Measurements from ENCODE around the gene YAF2. TPM values are rescaled to one million over a fixed set of nuclear protein-coding genes. Genes with fewer than 3 reads are reported as not detected.

YAF2 gene
- total RNA-seq, 1 experiment from 2014 or later, result 27.6 TPM

GRCh38 chr12:42162965-42163364 lies 75.1 kb downstream of the YAF2 start:
- ChIA-PET POLR2A (interaction anchor here (0.7 kb wide), 1 partner anchor 388 kb away, joined by 3 read pairs; no protein-coding TSS in a partner anchor), CTCF (no interaction called here)
- intact Hi-C loops (cut with micrococcal nuclease; ENCODE audit: unreplicated experiment), result no loop called here
- DNase-seq (ENCODE audit: low read depth, low spot score) (no peak), ATAC-seq (no peak)
- in situ Hi-C loops (cut with HindIII; ENCODE audit: low pct_unique_long_range_greater_than_20kb, low sequenced_read_pairs), result no loop called here
- no peak for TF ChIP-seq SIN3A (IDR thresholded peaks at IDR 0.05; ENCODE audit: borderline replicate concordance, insufficient read depth, low read depth, low read length)
- TF ChIP-seq, protein P1, sequence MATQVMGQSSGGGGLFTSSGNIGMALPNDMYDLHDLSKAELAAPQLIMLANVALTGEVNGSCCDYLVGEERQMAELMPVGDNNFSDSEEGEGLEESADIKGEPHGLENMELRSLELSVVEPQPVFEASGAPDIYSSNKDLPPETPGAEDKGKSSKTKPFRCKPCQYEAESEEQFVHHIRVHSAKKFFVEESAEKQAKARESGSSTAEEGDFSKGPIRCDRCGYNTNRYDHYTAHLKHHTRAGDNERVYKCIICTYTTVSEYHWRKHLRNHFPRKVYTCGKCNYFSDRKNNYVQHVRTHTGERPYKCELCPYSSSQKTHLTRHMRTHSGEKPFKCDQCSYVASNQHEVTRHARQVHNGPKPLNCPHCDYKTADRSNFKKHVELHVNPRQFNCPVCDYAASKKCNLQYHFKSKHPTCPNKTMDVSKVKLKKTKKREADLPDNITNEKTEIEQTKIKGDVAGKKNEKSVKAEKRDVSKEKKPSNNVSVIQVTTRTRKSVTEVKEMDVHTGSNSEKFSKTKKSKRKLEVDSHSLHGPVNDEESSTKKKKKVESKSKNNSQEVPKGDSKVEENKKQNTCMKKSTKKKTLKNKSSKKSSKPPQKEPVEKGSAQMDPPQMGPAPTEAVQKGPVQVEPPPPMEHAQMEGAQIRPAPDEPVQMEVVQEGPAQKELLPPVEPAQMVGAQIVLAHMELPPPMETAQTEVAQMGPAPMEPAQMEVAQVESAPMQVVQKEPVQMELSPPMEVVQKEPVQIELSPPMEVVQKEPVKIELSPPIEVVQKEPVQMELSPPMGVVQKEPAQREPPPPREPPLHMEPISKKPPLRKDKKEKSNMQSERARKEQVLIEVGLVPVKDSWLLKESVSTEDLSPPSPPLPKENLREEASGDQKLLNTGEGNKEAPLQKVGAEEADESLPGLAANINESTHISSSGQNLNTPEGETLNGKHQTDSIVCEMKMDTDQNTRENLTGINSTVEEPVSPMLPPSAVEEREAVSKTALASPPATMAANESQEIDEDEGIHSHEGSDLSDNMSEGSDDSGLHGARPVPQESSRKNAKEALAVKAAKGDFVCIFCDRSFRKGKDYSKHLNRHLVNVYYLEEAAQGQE (IDR thresholded peaks at IDR 0.05; ENCODE audit: insufficient read depth in 1 of 2, low read depth in 2 of 2, low read length in 1 of 2), result no peak
- no peak for TF ChIP-seq CTCF (IDR thresholded peaks at IDR 0.05)
- TF ChIP-seq TCF7L2 (IDR thresholded peaks at IDR 0.05; ENCODE audit: low read depth, low read length), result no peak
- no peak for TF ChIP-seq POLR2AphosphoS5 (IDR thresholded peaks at IDR 0.05; ENCODE audit: low read depth, low read length)
- Histone ChIP-seq H3K27ac (ENCODE audit: low read length) (no peak overlapping the region), H3K9me3 (ENCODE audit: control insufficient read depth, insufficient read depth, low read depth, low read length) (no peaks in the 10 kb centered on the region), H3K27me3 (ENCODE audit: control insufficient read depth, insufficient read depth, low read length) (no peaks in the 10 kb centered on the region), H3K4me3 (ENCODE audit: low read depth in 2 of 2, low read length in 2 of 2) (no peak overlapping the region), H3K4me1 (ENCODE audit: control insufficient read depth, insufficient read depth, low read length) (peaks cover 6% of the 10 kb centered on the region; the same call in 1 of the 2 replicates), H3K36me3 (ENCODE audit: control insufficient read depth, insufficient read depth, low read length) (peaks cover 18% of the 10 kb centered on the region)
- BruUV-seq (replicated peaks), result no TSS peak

DNA sequence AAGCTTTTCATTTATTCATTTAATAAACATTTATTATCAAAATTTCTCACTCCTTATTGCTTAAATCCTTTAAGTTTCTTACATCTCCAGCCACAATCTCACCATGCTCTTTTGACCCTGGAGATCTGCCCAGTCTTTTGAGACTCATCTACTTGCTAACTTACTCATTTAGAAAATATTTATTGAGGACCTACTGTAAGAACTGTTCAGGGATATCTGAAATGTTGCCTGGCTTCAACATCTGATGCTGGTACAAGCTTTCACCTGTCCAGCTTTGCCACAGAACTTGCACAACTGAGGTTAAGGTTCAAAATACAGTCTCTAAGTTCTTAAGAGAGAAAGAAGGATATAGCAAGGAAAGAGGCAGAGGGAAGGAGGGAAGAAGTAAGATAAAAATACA lies 75.9 kb downstream of the YAF2 start:
- no peak overlapping the region for H3K4me3 ChIP-seq (ENCODE audit: low read depth in 2 of 2, low read length in 2 of 2)
- no peak for ATAC-seq
- TF ChIP-seq CTCF (IDR thresholded peaks at IDR 0.05) (no peak), POLR2AphosphoS5 (IDR thresholded peaks at IDR 0.05; ENCODE audit: low read depth, low read length) (no peak), SIN3A (IDR thresholded peaks at IDR 0.05; ENCODE audit: borderline replicate concordance, insufficient read depth, low read depth, low read length) (no peak), TCF7L2 (IDR thresholded peaks at IDR 0.05; ENCODE audit: low read depth, low read length) (no peak)
- TF ChIP-seq, protein P1 (IDR thresholded peaks at IDR 0.05; ENCODE audit: insufficient read depth in 1 of 2, low read depth in 2 of 2, low read length in 1 of 2), result no peak
- H3K27me3 ChIP-seq (ENCODE audit: control insufficient read depth, insufficient read depth, low read length), result no peaks in the 10 kb centered on the region
- H3K4me1 ChIP-seq (ENCODE audit: control insufficient read depth, insufficient read depth, low read length), result peaks cover 6% of the 10 kb centered on the region; the same call in 1 of the 2 replicates
- no peak for DNase-seq (ENCODE audit: low read depth, low spot score)
- peaks cover 18% of the 10 kb centered on the region for H3K36me3 ChIP-seq (ENCODE audit: control insufficient read depth, insufficient read depth, low read length)
- ChIA-PET CTCF (no interaction called here), POLR2A (no interaction called here)
- in situ Hi-C loops (cut with HindIII; ENCODE audit: low pct_unique_long_range_greater_than_20kb, low sequenced_read_pairs) (no loop called here), intact Hi-C loops (cut with micrococcal nuclease; ENCODE audit: unreplicated experiment) (no loop called here)
- no TSS peak for BruUV-seq (replicated peaks)
- no peaks in the 10 kb centered on the region for H3K9me3 ChIP-seq (ENCODE audit: control insufficient read depth, insufficient read depth, low read depth, low read length)
- H3K27ac ChIP-seq (ENCODE audit: low read length), result no peak overlapping the region

All from Panc1 (cell line).